ENCODE results near the gene CLPSL1. TPM values are rescaled to one million over a fixed set of nuclear protein-coding genes. Genes with fewer than 3 reads are reported as not detected.

Gene CLPSL1
- total RNA-seq, 1 donor, result not detected

DNA sequence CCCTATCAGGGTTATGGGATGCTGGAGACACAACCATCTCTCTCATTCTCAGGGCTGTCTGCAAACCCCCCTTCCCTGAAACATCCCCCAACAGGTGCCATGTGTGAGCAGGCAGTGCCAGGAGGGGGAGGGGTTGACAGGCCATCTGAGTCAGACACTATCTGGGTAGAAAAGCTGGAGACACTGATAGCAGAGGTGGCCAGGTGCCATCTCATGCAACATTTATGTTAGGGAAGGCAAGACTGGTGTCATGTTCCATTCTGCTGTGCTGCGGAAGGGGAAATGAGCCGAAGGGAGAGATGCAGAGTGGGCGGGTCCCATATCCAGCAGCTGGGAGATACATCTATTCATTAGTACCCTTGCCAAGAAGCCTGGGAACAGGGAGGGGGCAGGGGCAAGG, 27.9 kb downstream of the CLPSL1 start:
- DNase-seq (ENCODE audit: low read depth), result no peak
- no peak overlapping the region for H3K4me3 ChIP-seq (ENCODE audit: low read depth, low read length)
- TF ChIP-seq, protein P1, sequence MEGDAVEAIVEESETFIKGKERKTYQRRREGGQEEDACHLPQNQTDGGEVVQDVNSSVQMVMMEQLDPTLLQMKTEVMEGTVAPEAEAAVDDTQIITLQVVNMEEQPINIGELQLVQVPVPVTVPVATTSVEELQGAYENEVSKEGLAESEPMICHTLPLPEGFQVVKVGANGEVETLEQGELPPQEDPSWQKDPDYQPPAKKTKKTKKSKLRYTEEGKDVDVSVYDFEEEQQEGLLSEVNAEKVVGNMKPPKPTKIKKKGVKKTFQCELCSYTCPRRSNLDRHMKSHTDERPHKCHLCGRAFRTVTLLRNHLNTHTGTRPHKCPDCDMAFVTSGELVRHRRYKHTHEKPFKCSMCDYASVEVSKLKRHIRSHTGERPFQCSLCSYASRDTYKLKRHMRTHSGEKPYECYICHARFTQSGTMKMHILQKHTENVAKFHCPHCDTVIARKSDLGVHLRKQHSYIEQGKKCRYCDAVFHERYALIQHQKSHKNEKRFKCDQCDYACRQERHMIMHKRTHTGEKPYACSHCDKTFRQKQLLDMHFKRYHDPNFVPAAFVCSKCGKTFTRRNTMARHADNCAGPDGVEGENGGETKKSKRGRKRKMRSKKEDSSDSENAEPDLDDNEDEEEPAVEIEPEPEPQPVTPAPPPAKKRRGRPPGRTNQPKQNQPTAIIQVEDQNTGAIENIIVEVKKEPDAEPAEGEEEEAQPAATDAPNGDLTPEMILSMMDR (IDR thresholded peaks at IDR 0.05; ENCODE audit: insufficient read depth, low read depth, low read length), result no peak

GRCh38 chr6:35809809-35810208, 29.0 kb downstream of the CLPSL1 start:
- TF ChIP-seq, protein P1 (IDR thresholded peaks at IDR 0.05; ENCODE audit: insufficient read depth, low read depth, low read length), result no peak
- H3K4me3 ChIP-seq (ENCODE audit: low read depth, low read length), result no peak overlapping the region
- no peak for DNase-seq (ENCODE audit: low read depth)

- peak; percentile 67 for DNase-seq (ENCODE audit: low read depth)
- H3K4me3 ChIP-seq (ENCODE audit: low read depth, low read length), result no peak overlapping the region
- TF ChIP-seq, protein P1 (IDR thresholded peaks at IDR 0.05; ENCODE audit: insufficient read depth, low read depth, low read length), result no peak
These were observed 30.3 kb downstream of the CLPSL1 start for GRCh38 chr6:35810971-35811698.

- TF ChIP-seq, protein P1 (IDR thresholded peaks at IDR 0.05; ENCODE audit: insufficient read depth, low read depth, low read length), result no peak
- H3K4me3 ChIP-seq (ENCODE audit: low read depth, low read length), result no peak overlapping the region
- no peak for DNase-seq (ENCODE audit: low read depth)
These were observed 30.8 kb downstream of the CLPSL1 start for GRCh38 chr6:35811699-35811995.

GRCh38 chr6:35817515-35817914, 36.7 kb downstream of the CLPSL1 start:
- no peak for DNase-seq (ENCODE audit: low read depth)
- TF ChIP-seq, protein P1 (IDR thresholded peaks at IDR 0.05; ENCODE audit: insufficient read depth, low read depth, low read length), result no peak

GRCh38 chr6:35823601-35824000, 42.8 kb downstream of the CLPSL1 start:
- no peak overlapping the region for H3K4me3 ChIP-seq (ENCODE audit: low read depth, low read length)
- DNase-seq (ENCODE audit: low read depth), result no peak
- TF ChIP-seq, protein P1 (IDR thresholded peaks at IDR 0.05; ENCODE audit: insufficient read depth, low read depth, low read length), result no peak

More at GRCh38 chr6:35817515-35817914, 36.7 kb downstream of the CLPSL1 start:
- H3K4me3 ChIP-seq (ENCODE audit: low read depth, low read length), result no peak overlapping the region
